DND-41 (cell line): ENCODE measurements around the gene NMT2.

Experiments used
- ATAC-seq: fragments of 200-7000 bp; cut with Tn5 transposase; 3 replicates; pipeline ENCODE4 v1.9.1; 2021; ENCODE audit warnings: low read depth; ENCODE audit not compliant: insufficient read depth
- DNase-seq: peaks from one replicate; pipeline ENCODE4 v3.0.0-alpha.2; 2020
- H2AFZ ChIP-seq: 2 replicates; pipeline ENCODE4 v1.6.0; 2012; ENCODE audit warnings: low read depth, low read length
- H3K27ac ChIP-seq: 2 replicates; pipeline ENCODE4 v1.5.1; 2012; ENCODE audit warnings: low read length, inconsistent platforms
- H3K27me3 ChIP-seq: fragments of 200-600 bp; sonication (generic); 2 replicates; pipeline ENCODE4 v1.6.0; 2012; ENCODE audit warnings: low read length, mild to moderate bottlenecking, inconsistent platforms; ENCODE audit not compliant: insufficient read depth, poor library complexity
- H3K36me3 ChIP-seq: 2 replicates; pipeline ENCODE4 v1.5.1; 2012; ENCODE audit warnings: low read length, inconsistent platforms; ENCODE audit not compliant: insufficient read depth
- H3K4me1 ChIP-seq: 2 replicates; pipeline ENCODE4 v1.5.1; 2012; ENCODE audit warnings: mild to moderate bottlenecking, low read length; ENCODE audit not compliant: insufficient read depth
- H3K4me2 ChIP-seq: 2 replicates; pipeline ENCODE4 v1.6.0; 2012; ENCODE audit warnings: mild to moderate bottlenecking, moderate library complexity, low read length, inconsistent platforms; ENCODE audit not compliant: insufficient read depth
- H3K4me3 ChIP-seq, 2 experiments: fragments of 200-600 bp in 1 of 2; shearing (Covaris generic) in 1 of 2; 2 replicates each; pipeline ENCODE4 v1.5.1; 2012 to 2016; ENCODE audit warnings: inconsistent platforms in 2 of 2, low read length in 2 of 2, mild to moderate bottlenecking in 2 of 2, low read depth in 1 of 2, moderate library complexity in 1 of 2
- H3K79me2 ChIP-seq: 2 replicates; pipeline ENCODE4 v1.6.0; 2012; ENCODE audit warnings: low read length, inconsistent platforms; ENCODE audit not compliant: insufficient read depth
- H3K9ac ChIP-seq: 2 replicates; pipeline ENCODE4 v1.6.0; 2012; ENCODE audit warnings: low read depth, mild to moderate bottlenecking, inconsistent platforms, low read length, moderate library complexity
- H3K9me3 ChIP-seq: 2 replicates; pipeline ENCODE4 v1.5.1; 2012; ENCODE audit warnings: low read length, moderate library complexity, mild to moderate bottlenecking, inconsistent platforms; ENCODE audit not compliant: insufficient read depth, severe bottlenecking
- H4K20me1 ChIP-seq: 2 replicates; pipeline ENCODE4 v1.6.0; 2012; ENCODE audit warnings: low read length; ENCODE audit not compliant: insufficient read depth
- EZH2 ChIP-seq: IDR thresholded peaks from 3 replicates; pipeline ENCODE4 v1.6.1; 2012; ENCODE audit warnings: borderline replicate concordance, low read depth, mild to moderate bottlenecking, moderate library complexity, low read length, inconsistent platforms; ENCODE audit not compliant: severe bottlenecking
- TF ChIP-seq, protein P1 (sequence below): IDR thresholded peaks from 2 replicates; pipeline ENCODE4 v1.5.1; 2012; ENCODE audit warnings: borderline replicate concordance, low read length, moderate library complexity, mild to moderate bottlenecking; ENCODE audit not compliant: poor library complexity, severe bottlenecking; ENCODE audit errors: extremely low read depth

Gene NMT2

DNA sequence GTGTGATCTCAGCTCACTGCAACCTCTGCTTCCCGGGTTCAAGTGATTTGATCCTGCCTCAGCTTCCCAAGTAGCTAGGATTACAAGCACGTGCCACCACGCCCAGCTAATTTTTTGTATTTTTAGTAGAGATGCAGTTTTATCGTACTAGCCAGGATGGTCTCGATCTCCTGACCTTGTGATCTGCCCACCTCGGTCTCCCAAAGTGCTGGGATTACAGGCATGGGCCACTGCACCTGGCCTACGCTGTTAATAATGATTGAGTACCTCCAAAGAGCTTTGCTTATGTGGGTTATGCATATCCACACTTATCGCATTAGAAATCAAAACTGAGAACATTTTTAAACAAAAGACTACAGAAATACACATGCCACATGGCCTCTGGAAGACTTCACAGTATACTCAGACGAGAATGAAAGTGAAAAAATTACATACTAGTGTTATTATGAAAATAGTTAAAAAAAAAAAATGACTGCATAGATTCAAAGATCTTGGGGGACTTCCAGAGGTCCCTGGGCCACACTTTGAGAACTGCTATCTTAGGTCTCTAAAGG is 45.9 kb downstream of the NMT2 start:
- Histone ChIP-seq H3K79me2 (no peaks in the 10 kb centered on the region), H2AFZ (no peak overlapping the region), H3K36me3 (peaks cover 67% of the 10 kb centered on the region), H3K9me3 (no peaks in the 10 kb centered on the region), H3K4me3 (no peak overlapping the region), H3K27ac (no peak overlapping the region), H3K9ac (no peak overlapping the region), H4K20me1 (no peaks in the 10 kb centered on the region), H3K27me3 (no peaks in the 10 kb centered on the region), H3K4me1 (no peaks in the 10 kb centered on the region), H3K4me2 (no peak overlapping the region)
- DNase-seq (no peak), ATAC-seq (no peak)
- TF ChIP-seq EZH2, result no peak
- TF ChIP-seq, protein P1, sequence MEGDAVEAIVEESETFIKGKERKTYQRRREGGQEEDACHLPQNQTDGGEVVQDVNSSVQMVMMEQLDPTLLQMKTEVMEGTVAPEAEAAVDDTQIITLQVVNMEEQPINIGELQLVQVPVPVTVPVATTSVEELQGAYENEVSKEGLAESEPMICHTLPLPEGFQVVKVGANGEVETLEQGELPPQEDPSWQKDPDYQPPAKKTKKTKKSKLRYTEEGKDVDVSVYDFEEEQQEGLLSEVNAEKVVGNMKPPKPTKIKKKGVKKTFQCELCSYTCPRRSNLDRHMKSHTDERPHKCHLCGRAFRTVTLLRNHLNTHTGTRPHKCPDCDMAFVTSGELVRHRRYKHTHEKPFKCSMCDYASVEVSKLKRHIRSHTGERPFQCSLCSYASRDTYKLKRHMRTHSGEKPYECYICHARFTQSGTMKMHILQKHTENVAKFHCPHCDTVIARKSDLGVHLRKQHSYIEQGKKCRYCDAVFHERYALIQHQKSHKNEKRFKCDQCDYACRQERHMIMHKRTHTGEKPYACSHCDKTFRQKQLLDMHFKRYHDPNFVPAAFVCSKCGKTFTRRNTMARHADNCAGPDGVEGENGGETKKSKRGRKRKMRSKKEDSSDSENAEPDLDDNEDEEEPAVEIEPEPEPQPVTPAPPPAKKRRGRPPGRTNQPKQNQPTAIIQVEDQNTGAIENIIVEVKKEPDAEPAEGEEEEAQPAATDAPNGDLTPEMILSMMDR, result no peak

DNA sequence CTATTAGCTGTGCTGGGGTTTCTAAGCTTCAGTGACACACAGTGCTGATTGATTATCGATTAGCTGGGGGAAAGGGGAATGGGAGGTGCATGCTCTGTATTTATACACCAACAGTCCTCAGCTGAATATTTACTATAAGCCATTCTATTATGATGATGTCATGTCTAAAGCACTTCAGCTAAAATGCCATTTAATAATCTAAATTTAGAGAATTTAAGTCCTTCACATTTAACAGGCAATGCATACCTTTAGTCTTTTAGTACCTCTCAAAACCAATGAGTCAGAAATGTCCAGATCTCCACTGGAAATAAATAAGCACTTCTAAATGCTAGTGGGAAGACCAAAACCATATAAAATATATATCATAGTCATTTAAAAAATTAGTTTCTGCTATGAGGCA is 46.8 kb downstream of the NMT2 start:
- no peaks in the 10 kb centered on the region for H3K4me1 ChIP-seq
- DNase-seq (no peak), ATAC-seq (no peak)
- no peak overlapping the region for H3K9ac ChIP-seq
- H3K27ac ChIP-seq, result no peak overlapping the region
- no peaks in the 10 kb centered on the region for H3K9me3 ChIP-seq
- peaks cover 72% of the 10 kb centered on the region for H3K36me3 ChIP-seq
- H3K79me2 ChIP-seq, result no peaks in the 10 kb centered on the region
- TF ChIP-seq EZH2, result no peak
- TF ChIP-seq, protein P1, result no peak
- no peak overlapping the region for H3K4me3 ChIP-seq
- no peaks in the 10 kb centered on the region for H4K20me1 ChIP-seq
- H2AFZ ChIP-seq, result no peak overlapping the region
- no peak overlapping the region for H3K4me2 ChIP-seq
- H3K27me3 ChIP-seq, result no peaks in the 10 kb centered on the region

DNA sequence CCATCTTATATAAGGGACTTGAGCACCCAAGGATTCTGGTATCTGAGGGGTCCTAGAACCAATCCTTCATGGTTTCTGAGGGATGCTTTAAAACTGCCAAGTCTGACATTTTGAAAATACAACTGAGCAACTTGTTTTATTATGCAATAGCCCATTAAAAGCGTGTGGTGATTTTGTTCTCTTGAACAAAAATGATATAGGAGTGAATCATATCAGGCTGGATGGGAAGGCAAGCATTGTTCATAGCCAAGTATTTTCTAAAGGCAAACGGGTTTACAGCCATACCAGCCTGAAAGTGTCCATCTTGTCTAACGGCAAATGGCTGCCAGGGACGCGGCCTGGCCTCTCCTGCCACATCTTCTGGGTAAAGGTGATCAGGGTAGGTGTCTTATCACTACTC is 48.0 kb downstream of the NMT2 start:
- H3K79me2 ChIP-seq, result no peaks in the 10 kb centered on the region
- peaks cover 71% of the 10 kb centered on the region for H3K36me3 ChIP-seq
- H3K27me3 ChIP-seq, result no peaks in the 10 kb centered on the region
- no peaks in the 10 kb centered on the region for H3K4me1 ChIP-seq
- no peak overlapping the region for H3K4me2 ChIP-seq
- H3K27ac ChIP-seq, result no peak overlapping the region
- H3K9ac ChIP-seq, result no peak overlapping the region
- no peak overlapping the region for H3K4me3 ChIP-seq
- ATAC-seq, result no peak
- DNase-seq, result no peak
- no peaks in the 10 kb centered on the region for H3K9me3 ChIP-seq
- no peaks in the 10 kb centered on the region for H4K20me1 ChIP-seq
- no peak overlapping the region for H2AFZ ChIP-seq
- no peak for TF ChIP-seq EZH2
- TF ChIP-seq, protein P1, result no peak

DNA sequence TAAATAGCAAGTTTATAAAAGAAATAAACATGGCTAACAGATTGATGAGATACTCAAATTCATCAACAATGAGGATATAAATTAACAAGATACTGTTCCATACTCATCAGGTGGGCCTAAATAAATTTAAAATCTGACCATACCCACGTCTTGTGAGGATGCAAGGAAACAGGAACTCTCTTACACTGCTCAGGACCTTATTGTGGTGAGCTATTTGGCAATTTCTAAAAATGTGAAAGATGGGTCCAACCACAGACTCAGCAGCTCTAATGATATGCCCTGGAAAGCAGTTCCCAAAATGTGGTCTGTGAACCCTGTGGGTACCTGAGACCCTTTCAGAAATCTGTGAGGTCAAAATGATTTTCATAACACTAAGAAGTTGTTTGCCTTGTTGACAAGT is 49.9 kb downstream of the NMT2 start:
- Histone ChIP-seq H3K4me1 (no peaks in the 10 kb centered on the region), H3K4me3 (no peak overlapping the region), H3K27me3 (no peaks in the 10 kb centered on the region), H4K20me1 (no peaks in the 10 kb centered on the region), H2AFZ (no peak overlapping the region), H3K9me3 (no peaks in the 10 kb centered on the region), H3K27ac (no peak overlapping the region), H3K36me3 (peaks cover 62% of the 10 kb centered on the region), H3K79me2 (no peaks in the 10 kb centered on the region), H3K4me2 (no peak overlapping the region), H3K9ac (no peak overlapping the region)
- ATAC-seq (no peak), DNase-seq (no peak)
- TF ChIP-seq, protein P1, result no peak
- no peak for TF ChIP-seq EZH2
